B cell (primary cell): ENCODE results near the gene VCAM1.

Experiments used
- EZH2 ChIP-seq: IDR thresholded peaks from 2 replicates; pipeline ENCODE4 v1.6.1; 2012; ENCODE audit warnings: borderline replicate concordance, low read depth, mild to moderate bottlenecking, moderate library complexity, low read length; ENCODE audit not compliant: insufficient read depth, poor library complexity, severe bottlenecking
- TF ChIP-seq, protein P1 (sequence below): fragments of 200-600 bp; IDR thresholded peaks from one replicate; pipeline ENCODE4 v1.8.0; 2022; ENCODE audit warnings: antibody characterized with exemption, mild to moderate bottlenecking

DNA sequence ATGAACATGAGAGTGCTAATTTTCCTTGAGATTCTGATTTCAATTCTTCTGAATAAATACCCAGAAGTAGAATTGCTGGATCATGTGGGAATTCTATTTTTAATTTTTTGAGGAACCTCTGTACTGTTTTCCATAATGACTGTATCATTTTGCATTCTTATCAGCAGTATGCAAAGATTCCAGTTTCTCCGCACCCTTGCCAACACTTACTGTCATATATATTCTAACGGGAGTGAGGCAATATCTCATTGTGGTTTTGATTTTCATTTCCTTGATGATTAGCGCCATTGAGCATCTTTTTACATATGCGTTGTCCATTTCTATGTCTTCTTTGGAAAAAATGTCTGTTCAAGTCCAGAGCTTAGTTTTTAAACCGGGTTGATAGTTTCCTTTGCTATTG is 33.2 kb downstream of the VCAM1 start:
- TF ChIP-seq, protein P1, sequence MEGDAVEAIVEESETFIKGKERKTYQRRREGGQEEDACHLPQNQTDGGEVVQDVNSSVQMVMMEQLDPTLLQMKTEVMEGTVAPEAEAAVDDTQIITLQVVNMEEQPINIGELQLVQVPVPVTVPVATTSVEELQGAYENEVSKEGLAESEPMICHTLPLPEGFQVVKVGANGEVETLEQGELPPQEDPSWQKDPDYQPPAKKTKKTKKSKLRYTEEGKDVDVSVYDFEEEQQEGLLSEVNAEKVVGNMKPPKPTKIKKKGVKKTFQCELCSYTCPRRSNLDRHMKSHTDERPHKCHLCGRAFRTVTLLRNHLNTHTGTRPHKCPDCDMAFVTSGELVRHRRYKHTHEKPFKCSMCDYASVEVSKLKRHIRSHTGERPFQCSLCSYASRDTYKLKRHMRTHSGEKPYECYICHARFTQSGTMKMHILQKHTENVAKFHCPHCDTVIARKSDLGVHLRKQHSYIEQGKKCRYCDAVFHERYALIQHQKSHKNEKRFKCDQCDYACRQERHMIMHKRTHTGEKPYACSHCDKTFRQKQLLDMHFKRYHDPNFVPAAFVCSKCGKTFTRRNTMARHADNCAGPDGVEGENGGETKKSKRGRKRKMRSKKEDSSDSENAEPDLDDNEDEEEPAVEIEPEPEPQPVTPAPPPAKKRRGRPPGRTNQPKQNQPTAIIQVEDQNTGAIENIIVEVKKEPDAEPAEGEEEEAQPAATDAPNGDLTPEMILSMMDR: no peak
- no peak for TF ChIP-seq EZH2
